ENCODE results near the gene KIF1C.

KIF1C gene

DNA sequence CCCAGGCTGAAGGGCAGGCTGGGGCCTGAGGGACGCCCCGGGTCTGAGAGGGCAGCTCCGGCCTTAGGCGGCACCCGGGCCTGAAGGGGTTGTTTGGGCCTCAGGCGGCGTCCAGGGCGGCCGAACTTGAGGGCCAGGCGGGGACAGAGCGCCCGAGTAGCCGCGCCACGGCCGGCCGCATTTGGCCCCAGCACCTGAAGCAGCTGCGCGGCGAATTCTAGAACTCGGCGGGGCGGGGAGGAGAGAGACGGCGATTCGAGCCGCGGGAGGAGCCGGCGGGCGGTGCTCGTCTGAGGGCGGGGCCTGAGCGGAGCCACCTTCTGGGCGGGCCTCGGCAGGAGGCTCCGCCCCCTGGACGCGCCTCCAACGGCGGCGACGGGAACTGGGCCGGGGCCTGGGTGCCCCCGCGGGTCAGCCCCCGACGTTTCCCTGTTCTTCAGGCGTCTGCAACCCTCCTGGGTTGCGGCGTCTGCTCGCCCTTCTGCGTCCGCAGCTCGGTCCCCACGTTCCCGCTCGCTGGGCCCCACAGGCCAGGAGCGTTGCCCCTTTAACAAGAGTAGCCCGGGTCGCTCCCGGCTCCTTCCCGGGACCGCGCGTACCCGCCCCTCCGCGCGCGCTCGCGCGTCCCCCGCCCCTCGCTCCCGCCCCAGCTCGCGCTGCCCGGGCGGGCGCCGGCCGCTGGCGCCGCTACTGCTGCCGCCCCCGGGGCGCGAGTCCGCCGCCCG is at the start of gene KIF1C, which contains the start of gene INCA1:
KIF1C (plus strand) TSS at position 649 of the 725 bp plus-strand sequence. CDS start 2,297 bp downstream, outside the sequence.
INCA1 (minus strand) TSS at position 221 of the 725 bp plus-strand sequence. CDS start 3,085 bp downstream, outside the sequence.
- H3K4me3 ChIP-seq (ENCODE audit: low read depth, low read length) = peak within 1 kb of the TSS; percentile 84

DNA sequence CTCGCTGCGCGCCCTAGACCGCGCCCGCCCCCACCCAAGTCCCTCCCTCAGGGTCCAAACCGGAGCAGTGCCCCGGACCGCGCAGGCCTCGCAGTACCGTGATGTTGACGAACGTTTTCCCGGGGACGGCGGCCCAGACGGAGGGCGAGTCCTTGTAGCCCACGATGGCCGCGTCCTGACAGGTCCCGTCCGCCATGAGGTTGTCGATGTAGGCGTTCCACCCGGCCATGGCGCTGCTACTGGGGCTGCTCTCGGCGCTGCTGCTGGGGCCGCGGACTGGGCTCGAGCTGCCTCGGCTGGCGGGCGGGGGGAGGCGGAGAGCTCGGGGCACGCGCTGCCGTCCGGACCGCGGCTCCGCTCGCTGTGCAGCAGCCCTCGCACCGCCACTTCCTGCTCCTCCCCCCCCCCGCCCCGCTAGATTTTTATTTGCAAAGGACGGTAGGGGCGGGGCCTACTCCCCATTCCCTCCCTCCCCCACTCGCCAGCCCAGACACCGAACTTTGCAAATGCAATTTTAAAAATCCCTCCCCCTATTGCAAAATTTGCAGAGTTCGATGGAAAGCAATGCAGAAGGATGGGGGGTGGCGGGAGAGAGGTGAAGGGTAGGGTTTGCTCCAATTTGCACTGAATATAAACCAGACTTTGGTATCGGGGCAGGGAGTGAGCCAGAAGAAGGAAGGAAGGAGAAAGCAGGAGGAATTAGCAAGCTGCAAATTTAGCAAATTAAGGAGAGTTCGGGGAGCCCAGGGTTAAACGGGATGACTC is 49.4 kb upstream of the KIF1C start, which contains the start of gene PFN1:
PFN1 (minus strand) TSS at position 365 of the 765 bp plus-strand sequence; CDS start at position 229, 136 bp downstream.
- peak within 1 kb of the TSS; percentile 98 for H3K4me3 ChIP-seq (ENCODE audit: low read depth, low read length)

DNA sequence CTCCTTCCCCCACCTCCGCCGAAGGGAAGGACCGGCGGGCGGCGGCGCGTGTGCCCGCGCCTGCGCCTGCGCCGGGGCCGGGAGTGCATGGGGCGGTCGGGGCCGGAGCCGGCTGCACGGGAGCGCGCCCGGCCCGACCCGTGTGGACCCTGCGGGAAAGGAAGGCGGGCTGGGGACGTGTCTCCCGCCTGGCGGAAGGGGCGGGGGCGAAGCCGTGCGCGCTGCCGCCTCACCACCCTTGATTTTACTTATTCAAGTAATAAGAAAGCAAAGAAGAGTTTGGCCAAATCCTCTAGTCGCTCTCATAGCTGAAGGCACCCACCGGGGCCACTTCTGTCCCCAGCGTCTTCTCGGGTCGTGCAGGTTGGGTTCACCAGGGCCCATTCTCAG is 48.8 kb upstream of the KIF1C start:
- peak overlapping the region; percentile 98 for H3K4me3 ChIP-seq (ENCODE audit: low read depth, low read length)

DNA sequence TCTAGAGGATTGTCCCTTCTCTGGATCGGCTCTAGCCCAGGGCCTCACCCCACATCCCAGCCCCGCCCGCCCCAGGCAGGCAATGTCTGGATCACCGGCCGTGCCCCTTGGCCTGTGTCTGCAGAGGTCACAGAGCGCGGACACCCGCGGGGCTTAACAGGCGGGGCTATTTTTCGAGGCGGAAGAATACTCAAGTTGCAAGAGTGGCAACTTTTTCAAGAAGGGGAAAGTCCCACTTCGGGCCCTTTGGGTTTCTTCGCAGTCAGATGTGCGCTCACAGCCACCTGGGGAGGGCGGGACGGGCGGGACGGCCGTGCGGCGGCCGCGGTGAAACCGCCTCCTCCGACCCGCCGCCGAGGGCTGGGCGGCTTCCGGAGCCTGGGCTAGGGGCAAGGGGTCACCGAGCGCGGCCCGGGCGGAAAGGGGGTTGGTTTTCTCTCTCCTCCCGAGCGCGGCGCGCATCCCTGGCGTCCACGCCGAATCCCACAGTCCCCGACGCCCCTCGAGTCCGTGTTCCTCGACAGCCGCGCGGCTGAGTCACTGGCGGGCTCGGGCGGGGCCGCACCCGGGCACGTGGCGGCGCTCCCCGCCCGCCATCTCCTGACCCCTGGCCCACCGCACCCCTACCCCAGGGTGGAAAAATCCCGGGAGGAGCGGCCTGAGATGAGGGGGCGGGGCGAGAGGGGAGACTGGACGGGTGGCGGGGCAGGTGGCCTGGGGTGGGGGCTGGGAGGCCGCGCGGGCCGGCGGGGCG is 48.3 kb upstream of the KIF1C start:
- peak overlapping the region; percentile 98 for H3K4me3 ChIP-seq (ENCODE audit: low read depth, low read length)

DNA sequence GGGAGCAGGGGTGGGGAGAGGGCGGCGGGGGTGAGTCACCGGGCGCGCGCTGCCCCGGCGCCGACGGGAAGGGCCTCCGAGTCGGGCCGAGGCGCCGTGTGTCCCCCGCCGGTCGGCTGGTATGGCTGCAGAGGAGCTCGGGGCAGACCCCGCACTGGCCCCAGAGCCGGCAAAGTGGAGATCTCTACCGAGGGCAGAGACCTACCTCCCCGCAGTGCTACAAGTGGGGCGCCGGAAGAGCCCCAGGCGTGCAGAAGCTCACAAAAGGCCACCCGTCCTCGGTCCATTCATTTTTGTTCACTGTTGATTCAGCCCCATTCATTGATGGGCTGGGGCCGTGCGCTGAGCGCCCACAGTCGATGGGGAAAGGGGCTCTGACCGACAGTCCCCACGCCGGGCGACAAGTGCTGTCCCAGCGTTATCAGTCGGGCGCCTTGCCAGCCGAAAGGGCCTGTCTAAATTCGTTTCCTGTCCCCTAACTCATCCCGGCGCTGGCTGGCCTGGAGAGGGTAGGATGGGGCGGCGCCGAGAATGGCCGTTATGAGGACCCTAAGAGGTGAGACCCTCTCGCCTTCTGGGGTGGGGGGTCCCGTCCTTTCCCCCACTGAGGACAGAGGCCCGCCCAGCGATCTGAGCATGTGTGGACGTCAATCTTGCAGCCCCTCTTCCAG is 47.5 kb upstream of the KIF1C start:
- H3K4me3 ChIP-seq (ENCODE audit: low read depth, low read length) = peak overlapping the region; percentile 67

DNA sequence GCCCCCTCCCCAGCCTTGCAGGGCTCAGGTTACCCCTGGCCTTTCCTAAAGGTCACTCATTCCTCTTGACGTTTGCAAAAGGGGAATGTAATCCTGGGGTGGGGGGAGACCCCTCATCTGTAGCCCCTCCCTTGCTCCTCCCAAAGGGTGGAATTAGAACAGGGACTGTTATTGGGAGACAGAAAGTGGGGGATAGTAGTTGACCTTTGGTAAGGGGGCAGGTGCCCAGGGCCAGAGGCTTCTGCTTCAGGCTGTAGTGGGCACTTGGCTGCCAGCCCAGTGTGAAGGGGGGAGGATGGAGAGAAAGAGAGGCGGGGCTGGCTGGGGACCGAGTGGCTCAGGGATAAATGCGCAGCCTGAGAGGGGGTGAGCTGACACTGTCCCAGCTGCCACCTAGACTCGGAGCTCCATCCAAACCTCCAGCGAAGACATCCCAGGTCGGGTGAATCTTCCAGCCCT is 47.0 kb upstream of the KIF1C start, which contains the start of gene ENO3:
ENO3 (plus strand) TSS at position 374 of the 459 bp plus-strand sequence. CDS start 711 bp downstream, outside the sequence.
- H3K4me3 ChIP-seq (ENCODE audit: low read depth, low read length) = peak within 1 kb of the TSS; percentile 67

DNA sequence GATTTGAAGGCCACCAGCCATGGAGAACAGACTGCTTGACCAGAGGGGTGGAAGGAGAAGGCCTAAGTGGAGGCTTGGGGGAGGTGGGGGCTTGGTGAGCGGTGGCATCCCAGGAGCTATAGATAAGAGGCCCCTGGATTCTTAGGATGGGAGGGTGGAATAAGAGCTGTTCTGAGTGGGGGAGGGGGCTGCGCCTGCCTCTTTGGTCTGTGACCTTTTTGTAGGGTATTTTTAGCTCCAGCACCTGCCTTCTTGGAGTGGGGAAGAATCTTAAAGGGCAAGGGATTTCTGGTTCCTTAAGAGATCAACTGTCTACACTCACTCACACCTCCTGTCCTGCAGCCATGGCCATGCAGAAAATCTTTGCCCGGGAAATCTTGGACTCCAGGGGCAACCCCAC is 46.3 kb upstream of the KIF1C start:
- no peak overlapping the region for H3K4me3 ChIP-seq (ENCODE audit: low read depth, low read length)

DNA sequence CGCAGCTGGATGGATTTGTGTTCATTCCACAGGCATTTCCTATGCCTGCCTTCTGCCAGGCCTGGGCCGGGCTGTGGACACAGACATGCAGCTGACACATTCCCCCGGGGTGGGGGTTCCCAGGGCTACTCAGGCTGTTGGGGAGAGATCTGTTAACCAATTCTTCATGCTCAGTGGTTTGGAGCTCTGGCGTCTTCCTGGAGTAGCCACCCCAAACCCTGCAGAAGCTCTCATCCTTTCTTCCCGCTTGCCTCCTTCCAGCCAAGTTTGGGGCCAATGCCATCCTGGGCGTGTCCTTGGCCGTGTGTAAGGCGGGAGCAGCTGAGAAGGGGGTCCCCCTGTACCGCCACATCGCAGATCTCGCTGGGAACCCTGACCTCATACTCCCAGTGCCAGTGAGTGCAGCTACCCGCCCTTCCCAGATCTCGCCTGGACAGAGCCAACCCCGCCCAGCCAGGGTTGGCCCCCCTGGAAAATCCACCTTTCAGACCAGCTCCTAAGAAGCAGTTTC is 44.2 kb upstream of the KIF1C start:
- no peak overlapping the region for H3K4me3 ChIP-seq (ENCODE audit: low read depth, low read length)

DNA sequence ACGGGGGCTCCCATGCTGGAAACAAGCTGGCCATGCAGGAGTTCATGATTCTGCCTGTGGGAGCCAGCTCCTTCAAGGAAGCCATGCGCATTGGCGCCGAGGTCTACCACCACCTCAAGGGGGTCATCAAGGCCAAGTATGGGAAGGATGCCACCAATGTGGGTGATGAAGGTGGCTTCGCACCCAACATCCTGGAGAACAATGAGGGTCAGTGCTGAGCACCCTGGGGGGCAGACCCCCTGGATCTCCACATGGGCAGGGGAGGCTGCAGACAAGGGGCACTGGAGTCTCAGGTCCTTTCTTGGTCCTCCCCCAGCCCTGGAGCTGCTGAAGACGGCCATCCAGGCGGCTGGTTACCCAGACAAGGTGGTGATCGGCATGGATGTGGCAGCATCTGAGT is 42.7 kb upstream of the KIF1C start:
- H3K4me3 ChIP-seq (ENCODE audit: low read depth, low read length) = no peak overlapping the region

DNA sequence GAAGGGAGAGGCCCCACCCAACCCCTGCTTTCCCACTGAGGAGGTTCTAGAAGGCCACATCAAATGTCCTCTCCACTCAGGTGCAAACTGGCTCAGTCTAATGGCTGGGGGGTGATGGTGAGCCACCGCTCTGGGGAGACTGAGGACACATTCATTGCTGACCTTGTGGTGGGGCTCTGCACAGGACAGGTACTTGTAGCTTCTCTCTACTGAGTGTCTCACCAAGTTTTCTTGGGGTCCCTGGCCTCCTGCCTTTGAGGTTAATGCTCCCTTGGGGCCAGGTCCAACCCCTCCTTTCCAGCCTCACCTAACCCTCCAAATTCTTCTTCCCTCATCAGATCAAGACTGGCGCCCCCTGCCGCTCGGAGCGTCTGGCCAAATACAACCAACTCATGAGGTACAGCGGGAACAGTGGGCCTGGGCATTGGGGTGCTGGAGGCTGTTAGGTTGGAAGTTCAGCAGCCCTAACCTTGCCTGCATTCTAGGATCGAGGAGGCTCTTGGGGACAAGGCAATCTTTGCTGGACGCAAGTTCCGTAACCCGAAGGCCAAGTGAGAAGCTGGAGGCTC is 41.2 kb upstream of the KIF1C start:
- H3K4me3 ChIP-seq (ENCODE audit: low read depth, low read length) = no peak overlapping the region

DNA sequence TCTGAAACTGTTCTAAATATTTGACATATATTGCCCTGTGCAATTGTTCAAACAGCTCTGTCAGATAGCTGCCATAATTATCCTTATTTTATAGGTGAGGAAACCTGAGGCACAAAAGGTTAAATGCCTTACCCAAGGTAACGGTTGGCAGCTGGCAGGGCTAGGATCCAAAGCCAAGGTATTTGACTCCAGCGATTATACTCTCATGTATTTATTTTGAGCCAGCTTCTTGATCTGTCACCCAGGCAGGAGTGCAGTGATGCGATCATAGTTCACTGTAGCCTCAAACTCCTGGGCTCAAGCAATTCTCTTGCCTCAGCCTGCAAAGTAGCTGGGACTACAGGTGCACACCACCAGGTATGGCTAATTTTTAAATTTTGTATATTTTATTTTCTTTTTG is 39.6 kb upstream of the KIF1C start:
- H3K4me3 ChIP-seq (ENCODE audit: low read depth, low read length) = no peak overlapping the region

DNA sequence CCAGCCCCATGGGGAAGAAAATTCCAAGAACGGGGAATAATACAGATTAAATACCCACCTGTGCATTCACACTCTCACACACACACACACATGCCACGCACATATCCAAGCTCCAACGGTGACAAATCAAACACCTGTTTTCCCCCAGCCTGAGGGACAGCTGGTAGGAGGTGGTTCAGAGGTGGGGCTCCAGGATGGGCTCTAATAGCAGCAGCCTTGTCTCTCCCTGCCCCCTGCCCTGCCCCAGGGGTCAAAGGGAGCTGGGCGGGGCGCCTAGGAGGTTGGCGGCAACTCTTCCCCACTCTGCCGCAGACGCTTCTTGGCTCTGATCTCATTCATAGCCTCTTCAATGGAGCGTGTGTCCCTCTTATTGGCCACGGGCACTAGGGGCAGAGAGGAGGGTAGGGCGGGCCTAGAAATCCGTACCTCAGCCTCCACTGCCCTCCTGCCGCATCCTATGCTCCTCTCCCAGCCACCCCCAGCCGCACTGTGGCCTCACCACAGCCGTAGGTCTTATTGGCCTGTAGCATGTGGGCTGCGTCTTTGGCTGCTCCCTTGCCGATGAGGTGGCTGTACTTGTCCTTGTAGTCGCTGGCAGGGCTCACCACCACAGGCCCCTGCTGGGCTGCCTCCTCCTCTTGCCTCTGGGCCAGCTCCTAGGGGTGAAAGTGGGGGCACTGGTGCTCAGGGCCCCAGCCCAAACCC is 38.3 kb upstream of the KIF1C start:
- H3K4me3 ChIP-seq (ENCODE audit: low read depth, low read length) = no peak overlapping the region

DNA sequence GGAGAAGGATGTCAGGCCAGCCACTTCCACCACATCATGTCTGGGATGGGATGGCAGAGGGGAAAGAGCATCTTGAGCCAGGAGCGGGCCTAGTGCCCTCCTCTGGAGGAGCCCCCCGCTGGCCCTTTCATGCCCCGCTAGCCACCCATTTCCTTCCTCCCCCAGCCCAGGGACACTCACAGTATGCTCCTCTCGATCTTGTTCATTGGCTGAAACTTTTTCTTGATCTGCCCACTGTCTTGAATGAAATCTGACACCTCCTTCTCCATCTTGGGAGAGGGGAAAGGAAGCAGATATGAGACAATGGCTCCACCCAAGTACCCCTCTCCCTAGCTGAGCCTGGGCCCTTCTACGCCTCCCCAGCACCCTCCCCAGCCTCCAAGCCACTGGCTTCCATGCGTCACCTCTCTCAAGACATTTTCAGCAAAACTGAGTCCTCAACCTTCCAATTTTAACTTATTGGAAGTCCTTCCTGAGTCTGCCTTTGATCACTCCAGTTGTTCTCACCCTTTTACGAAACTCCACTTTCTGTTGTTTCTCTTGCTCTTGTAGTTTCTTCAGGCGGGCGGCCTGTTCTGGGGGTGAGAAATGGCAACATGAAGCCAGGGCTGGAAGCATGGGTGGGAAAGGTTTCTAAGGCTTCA is 37.3 kb upstream of the KIF1C start:
- H3K4me3 ChIP-seq (ENCODE audit: low read depth, low read length) = no peak overlapping the region

DNA sequence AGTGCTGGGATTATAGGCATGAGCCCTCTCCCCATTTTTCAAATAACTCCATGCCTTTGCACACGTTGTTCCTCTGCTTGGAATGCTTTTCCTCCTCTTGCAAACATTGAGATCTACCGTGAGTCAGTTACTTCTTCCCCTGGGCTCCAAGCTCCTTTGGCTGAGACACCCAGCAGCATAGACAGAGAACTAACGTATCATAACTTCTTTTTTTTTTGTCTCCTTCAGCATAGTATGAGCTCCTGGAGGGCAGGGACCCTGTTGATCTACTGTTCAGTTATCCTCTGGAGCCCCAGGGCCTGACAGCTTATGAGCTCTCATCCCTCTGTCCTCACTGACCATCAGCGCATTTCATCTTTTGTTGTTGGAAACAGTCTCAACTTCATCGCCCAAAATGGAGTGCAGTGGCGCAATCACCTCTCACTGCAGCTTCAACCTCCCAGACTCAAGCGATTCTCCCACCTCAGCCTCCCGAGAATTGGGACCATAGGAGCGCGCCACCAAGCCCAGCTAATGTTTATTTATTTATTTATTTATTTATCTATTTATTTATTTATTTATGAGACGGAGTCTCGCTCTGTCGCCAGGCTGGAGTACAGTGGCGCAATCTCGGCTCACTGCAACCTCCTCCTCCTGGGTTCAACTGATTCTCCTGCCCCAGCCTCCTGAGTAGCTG is 32.3 kb upstream of the KIF1C start:
- H3K4me3 ChIP-seq (ENCODE audit: low read depth, low read length) = no peak overlapping the region

DNA sequence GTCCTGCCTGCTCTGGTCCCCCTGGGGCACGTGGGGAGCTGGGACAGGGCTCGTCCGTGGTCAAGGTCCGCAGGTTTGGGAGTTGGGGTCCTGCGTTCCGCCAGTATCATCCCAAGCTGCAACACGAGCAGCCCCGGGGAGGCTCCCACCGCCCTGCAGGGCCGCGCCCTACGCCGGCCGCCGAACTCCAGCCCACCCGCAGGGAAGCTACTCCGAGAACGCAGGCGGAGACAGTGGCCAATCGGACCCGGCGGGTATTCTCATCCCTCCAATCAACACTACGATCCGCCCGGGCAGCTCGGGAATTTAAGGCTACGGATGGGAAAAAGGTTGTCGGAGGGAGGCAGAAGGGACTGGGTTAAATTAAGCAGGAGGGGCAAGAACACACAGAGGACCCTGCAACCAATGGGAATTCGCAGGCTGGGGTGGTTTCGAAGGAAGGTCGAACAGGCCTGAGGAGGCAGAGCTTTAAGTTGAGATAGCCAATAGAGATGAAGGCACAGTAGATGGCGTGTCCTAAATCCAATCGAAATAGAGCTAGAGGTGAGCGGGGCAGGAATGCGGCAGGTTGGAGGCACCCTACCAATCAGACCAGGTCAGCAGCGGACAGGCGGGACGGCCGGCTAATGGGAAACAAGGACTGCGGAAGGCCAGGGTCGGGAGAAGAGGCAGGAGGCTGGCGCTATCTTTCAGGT is 30.8 kb upstream of the KIF1C start:
- H3K4me3 ChIP-seq (ENCODE audit: low read depth, low read length) = peak overlapping the region; percentile 79

DNA sequence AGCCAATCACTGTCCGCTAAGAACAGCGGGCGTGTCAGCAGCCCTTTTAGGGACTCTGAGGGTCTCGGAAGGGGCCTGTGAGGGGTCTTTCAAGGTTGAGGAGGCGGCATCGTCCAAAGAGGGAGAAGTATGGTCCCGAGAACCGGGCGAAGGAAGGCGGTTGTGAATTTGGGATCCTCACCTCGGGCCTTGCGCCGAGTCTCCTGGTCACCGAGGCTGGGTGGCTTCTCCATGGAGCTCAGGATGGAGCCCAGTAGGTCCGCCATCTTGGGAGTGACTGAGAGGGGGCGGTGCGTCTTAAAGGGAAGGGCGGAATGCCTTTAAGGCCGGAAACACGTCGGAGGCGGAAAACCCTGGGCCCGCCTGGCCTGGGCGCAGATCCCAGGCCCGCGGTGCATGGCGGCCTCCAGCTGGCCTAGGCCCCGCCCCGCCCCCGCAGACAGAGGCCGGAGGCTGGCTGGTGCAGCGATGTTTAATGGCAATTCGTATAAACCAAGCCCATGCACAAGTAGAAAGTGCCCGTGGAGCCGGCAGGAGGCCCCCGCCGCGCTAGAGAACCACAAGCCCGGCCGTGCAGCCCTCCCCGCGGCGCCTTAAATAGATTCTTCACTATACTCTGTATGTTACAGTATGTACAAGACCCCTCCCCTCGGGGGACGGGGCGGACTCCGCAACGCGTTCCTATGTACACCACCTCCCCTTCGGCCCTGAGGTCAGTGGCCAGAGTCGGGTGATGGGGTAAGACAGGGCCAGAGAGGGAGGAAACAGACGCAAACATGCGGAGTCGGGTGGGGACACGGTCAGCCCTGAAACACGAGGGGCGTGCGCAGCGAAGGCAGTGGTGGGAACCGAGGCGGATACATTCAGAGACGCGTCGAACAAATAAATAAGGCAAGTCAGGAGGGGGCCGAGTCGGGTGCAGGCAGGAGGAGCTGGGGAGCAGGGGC is 29.9 kb upstream of the KIF1C start, which contains the start of gene SPAG7:
SPAG7 (minus strand) TSS at position 279 of the 947 bp plus-strand sequence; CDS start at position 266, 13 bp downstream.
- H3K4me3 ChIP-seq (ENCODE audit: low read depth, low read length) = peak within 1 kb of the TSS; percentile 79
